ENCODE measurements around the gene ERCC2.

ERCC2 gene

DNA sequence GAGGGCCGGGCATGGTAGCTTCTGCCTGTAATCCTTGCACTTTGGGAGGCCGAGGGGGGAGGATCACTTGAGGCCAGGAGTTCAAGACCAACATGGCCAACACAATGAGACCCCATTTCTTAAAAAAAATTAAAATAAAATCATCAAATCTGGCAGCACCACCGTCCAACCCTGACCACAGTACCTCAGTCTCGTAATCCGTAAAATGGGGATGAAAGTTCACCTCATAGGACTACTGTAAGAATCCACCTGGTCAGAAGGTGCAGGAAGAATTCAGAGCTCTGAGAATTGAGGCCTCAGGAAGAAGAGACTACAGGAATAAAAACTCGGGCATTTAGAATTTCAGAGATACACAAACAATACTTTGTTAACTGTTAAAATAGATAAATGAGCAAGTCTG is 31.4 kb upstream of the ERCC2 start:
- DNase-seq (ENCODE audit: low read depth) = no peak

GRCh38 chr19:45400192-45400591 is 29.8 kb upstream of the ERCC2 start:
- no peak for DNase-seq (ENCODE audit: low read depth)

DNA sequence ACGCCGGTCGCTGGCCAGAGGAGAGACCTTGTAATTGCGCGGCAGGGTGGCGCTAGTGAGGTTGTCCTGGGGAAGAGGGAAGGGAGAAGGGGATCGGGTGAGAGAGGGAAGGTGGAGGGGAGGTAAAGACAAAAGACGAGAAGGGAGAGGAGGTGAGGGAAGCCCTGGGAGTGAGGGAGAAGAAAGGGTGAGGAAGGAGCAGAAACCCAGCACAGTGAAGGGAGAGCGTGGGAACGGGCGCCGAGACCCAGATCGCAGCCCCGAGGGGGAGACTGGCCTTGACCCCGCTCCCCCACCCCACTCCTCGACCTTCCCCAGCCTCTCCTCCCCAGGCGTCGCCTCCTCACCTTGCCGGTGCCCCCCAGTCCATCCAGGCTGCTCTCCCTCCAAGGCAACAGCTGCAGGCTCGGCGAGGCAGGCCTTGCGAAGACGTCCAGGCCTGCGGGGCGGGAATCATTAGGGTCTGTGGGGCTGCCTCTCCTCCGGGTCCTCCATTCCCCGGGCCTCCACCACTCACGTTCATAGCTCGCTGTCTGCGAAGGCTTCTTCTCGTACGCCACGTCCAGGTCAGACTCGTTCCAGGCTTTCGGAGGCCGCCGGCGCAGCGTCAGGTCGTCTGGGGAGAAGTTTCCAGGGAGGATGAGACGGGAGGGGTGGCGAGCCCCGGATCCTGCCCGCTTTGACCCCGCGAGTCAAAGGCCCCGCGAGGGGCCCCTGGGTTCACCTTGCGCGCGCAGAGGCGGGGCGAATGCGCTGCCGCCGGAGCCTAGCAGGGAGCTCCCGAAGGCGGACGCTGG is 25.6 kb upstream of the ERCC2 start:
- DNase-seq (ENCODE audit: low read depth) = no peak

GRCh38 chr19:45391871-45392665 is 21.7 kb upstream of the ERCC2 start:
- DNase-seq (ENCODE audit: low read depth) = no peak

DNA sequence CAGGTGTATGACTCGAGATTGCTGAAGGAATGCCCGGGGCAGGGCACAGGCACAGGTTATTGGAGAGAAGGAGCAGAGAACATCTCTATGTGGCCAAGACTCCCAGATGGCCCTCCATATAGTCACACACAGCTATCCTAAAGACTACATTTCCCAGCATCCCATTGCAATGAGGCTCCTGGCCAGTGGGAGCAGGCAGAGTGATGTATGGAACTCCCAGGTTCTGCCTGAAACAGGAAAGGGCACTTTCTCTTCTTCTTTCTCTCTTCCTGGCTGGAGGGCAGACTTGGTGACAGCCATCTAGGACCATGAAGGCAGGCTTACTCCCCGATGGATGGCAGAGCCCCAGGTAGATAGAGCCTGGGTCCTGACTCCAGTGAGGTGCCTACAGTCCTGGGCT is 21.0 kb upstream of the ERCC2 start:
- no peak for DNase-seq (ENCODE audit: low read depth)

DNA sequence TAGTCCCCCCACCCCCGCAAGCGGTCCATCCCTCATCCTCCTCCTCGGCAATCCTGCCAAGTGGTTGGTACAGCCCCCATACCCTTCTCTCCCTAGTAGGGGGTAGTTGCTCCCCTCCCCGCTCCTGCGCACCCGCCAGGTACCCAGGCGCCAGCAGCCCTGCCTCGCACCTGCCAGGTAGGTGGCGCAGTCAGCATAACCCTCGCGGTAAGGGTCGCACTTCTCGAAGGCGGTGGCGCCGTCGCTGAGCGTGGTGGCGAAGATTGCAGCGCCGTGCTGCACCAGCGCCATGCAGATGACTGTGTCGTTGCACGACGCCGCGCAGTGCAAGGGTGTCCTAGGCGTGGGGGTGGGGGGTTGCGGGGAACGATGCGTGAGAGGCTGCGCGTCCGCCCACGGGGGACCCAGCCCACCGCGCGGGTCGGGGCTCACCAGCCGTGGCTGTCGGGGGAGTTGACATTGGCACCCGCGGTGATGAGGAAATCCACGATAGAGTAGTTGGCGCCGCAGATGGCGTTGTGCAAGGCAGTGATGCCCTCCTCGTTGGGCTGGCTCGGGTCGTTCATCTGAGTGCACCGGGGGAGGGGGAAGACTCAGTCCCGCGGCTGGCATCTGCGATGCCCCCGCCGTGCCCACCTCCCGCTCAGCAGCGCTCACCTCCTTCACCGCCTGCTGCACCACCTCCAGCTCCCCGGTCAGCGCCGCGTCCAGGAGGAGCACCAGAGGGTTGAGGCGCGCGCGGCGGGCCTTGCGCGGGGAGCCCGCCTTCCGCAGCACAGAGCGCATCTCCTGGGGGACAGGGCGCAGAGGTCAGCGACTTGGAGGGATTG is 15.2 kb upstream of the ERCC2 start:
- DNase-seq (ENCODE audit: low read depth) = no peak

DNA sequence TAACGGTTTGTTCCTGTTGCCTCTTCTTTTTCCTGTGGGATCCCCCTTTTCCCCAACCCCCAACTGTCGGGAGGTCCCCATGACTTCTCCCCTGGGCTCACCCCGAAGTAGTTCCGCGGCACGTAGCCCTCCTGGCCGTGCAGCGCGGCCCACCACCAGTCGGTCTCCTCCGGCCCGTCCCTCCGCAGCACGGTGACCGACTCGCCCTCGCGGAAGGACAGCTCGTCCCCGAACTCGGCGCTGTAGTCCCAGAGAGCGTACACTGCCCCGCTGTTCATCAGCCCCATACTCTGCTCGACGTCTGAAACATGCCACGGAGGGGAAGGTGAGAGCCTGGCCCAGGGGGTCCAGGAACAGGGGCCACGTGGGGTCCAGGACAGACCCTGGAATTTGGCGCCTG is 12.1 kb upstream of the ERCC2 start:
- no peak for DNase-seq (ENCODE audit: low read depth)

- DNase-seq (ENCODE audit: low read depth) = no peak
These were observed 9.7 kb upstream of the ERCC2 start for GRCh38 chr19:45380107-45380506.

DNA sequence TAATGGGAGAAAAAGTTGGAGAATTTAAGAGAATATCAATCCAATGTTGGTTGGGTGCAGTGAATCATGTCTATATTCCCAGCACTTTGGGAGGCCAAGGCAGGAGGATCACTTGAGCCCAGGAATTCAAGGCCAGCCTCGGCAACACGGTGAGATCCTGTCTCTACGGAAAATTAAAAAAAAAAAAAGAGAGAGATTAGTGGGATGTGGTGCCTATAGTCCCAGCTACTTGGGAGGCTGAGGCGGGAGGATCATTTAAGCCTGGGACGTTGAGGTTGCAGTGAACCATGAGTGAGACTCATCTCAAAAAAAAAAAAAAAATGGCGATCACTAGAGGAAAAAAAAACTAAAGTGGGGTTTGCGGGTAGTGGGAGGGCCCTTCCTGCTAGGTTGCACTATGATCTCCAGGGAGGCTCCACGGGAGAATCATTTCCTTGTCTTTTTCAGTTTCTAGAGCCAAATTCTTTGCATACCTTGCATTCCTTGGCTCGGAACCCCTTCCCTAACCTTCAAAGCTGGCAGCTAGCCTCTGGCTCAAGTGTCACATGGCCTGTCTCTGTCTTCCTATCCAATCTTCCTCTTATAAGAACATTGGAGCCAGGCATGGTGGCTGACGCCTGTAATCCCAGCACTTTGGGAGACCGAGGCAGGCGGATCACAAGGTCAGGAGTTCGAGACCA is 5.8 kb upstream of the ERCC2 start:
- peak; percentile 96 for DNase-seq (ENCODE audit: low read depth)

DNA sequence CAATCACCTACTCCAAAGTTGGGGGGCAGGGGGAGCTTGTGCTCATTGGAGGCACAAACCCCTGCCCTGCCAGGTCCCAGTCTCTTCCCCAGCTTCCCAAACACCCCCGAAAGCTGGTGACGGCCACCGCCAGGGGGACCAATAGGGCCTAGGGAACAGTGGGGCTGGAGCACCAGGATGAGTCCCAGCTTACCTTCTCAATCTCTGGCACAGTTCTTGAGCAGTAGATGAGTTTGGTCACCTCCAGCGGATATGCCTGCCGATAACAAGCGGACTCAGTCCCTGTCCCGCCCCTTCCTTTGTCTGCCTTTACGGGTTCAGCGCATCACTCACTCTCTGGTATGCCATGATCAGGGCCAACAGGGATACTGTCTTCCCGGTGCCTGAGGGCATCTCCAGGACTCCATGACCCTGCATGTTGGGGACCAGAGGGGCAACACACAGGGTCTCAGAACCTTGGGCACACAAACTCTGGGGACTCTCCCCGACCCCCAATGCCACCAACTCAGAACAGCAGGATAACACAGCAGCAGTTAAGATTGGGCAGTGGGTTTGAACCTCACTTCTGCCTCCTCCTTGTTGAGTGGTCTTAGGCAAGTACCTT is 1.5 kb downstream of the ERCC2 start:
- DNase-seq (ENCODE audit: low read depth) = no peak

GRCh38 chr19:45368127-45368526 is 2.2 kb downstream of the ERCC2 start:
- DNase-seq (ENCODE audit: low read depth) = no peak

DNA sequence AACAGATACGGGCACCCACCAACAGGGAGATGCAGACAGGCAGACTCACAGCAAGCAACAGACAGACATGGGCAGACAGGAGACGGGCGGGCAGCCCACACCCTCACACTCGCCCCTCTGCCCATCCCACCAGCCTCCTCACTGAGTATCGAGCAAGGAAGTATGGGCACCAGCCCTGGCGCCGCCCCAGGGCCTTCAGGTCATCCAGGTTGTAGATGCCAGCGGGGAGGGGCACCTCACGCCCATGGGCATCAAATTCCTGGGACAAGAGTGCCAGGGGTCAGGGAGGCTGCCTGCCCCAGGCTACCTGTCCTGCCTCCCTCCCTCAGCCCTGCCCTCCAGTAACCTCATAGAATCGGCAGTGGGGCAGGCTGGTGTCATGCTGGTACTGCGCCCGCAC is 5.7 kb downstream of the ERCC2 start:
- no peak for DNase-seq (ENCODE audit: low read depth)

DNA sequence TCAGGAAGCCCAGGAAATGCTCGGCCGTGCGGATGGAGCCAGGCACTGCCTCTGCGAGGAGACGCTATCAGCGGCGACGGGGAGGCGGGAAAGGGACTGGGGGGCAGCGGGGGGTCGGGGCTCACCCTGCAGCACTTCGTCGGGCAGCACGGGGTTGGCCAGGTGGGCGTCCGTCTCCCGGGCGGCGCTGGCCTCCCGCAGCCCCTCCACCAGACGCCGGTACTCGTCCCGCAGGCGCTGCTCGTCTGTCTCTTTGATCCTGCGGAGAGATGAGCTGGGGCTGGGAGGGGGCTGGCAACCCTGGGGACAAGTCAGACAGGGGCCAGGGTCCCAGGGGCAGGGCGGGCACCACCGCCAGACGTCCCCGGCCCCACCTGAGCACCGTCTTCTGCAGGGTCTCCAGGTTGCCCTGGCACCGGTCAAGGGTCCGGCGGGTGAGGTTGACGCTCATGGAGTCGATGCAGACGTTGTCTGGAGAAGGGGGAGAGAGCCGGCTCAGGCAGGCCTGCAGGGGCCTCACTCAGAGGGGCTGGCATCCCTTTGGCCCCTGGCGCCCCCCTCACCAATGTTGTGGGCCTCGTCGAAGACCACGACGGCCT is 6.4 kb downstream of the ERCC2 start:
- DNase-seq (ENCODE audit: low read depth) = no peak

DNA sequence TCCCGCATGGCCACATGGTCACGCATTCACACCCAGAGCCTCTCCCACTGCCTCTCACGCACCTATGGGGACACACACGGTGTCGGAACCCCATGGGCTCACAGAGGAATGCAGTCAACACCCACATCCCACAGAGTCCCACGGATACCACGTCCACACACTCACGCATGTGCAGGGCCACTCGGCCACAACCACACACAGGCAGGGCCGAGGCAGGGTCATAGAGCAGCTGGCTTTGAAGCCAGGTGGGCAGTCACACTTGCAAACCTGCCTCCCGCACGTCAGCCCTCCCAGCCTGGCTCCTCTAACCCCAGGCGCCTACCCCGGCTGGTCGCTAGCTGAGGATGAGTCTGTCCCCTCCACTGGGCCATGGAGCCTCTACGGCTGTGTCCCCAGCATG is 8.1 kb downstream of the ERCC2 start:
- DNase-seq (ENCODE audit: low read depth) = no peak

DNA sequence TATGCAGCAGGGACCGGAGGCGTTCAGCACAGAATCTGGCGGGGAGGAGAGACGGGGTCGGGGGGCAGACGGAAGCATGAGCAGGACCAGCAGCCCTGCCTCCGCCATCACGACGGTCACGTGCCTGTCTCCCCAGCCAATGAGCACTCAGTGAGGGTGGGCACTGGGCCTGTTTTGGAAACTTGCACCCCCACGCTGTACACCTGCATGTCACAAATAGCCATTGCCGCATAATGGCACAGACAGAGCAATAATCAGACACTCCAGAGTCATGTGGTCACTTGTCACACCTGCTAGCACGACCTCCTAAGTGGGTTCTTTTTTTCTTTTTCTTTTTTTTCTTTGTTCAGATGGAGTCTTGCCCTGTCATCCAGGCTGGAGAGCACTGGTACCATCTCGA is 8.8 kb downstream of the ERCC2 start:
- DNase-seq (ENCODE audit: low read depth) = no peak

GRCh38 chr19:45358213-45358792 is 12.1 kb downstream of the ERCC2 start:
- DNase-seq (ENCODE audit: low read depth) = no peak

DNA sequence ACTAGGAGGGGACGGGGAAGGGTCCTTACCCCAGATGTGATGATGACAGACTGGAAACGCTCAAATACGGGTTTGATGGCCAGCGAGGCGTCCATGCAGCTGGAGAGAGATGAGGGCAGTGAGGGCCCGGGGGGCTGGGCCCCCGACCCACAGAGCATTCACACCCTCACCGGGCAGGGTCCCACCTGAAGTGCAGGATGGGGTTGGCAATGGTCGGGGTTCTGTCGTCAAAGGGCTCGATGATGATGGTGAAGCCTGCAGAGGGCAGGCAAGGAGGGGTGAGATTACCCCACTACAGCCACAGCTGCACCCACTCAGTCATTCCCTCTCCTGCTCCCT is 13.0 kb downstream of the ERCC2 start:
- no peak for DNase-seq (ENCODE audit: low read depth)

DNA sequence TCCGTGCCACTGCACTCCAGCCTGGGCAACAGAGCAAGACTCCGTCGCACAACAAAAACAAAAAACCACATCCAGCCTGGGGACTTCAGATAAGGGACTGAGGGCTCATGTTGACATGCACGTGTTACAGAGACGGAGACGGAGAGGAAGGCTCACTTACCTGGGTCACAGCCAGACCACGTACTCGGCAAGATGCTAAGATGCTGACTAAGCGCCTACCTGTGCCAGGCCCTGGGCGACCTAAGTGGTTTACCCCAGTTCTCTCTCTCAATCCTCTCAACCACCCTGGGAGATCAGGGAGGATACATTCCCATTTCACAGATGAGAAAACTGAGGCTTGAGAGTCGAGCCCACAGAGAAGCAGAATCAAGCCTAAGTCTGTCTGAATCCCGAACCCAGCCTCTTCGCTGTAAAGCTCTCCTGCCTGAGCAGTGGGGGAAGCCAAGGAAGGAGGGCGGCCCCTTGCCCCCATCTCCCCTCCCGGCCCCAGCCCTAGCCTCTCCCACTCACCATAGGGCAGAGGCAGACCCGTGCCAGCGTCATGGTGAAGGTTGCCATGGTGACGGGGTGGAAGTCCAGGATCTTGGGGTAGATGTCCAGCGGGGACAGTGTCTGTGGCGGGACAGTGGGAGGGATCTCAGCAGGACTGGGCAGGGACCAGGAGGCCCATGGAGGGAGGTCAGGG is 13.5 kb downstream of the ERCC2 start:
- no peak for DNase-seq (ENCODE audit: low read depth)

DNA sequence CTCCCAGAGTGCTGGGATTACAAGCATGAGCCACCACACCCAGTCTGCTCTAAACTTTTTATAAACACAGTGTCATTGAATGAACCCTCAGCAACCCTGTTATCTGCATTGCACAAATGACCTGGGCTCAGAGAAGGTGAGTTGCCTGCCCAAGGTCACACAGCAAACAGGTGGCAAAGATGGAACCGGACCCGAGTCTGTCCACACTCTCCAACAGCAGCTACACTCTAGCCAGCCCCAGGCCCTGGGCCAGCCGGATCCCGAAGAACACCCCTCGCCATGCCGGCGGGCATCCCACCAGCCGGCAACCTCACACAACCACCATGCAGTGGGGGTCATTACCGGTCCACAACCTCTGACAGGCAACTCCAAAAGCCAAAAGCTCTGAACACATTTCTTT is 14.5 kb downstream of the ERCC2 start:
- DNase-seq (ENCODE audit: low read depth) = no peak

GRCh38 chr19:45355402-45355801 is 15.0 kb downstream of the ERCC2 start:
- no peak for DNase-seq (ENCODE audit: low read depth)
